Adipose tissue (tissue), 3 donors: ENCODE measurements around the gene CDC42EP4. TPM values are rescaled to one million over a fixed set of nuclear protein-coding genes. Genes with fewer than 3 reads are reported as not detected.
A peak's percentile ranks its signal among the peaks of the same experiment; 100 is the strongest.
"Not testable (repeated sequence)": the region's sequence is repeated elsewhere in the genome, so short reads cannot be mapped to it uniquely, and the experiment has no call there.

ENCODE experiments used
- H3K27ac ChIP-seq: one replicate; pipeline ENCODE4 v1.5.1; 2013; ENCODE audit warnings: low read depth, low read length
- WGBS, 3 donors: extraction: QIAGEN DNeasy Blood & Tissue Kit; methylation state at CpG; one replicate each; pipeline ENCODE4 v1.1.7; 2013; 5-methylcytosine and 5-hydroxymethylcytosine counted together
- polyA plus RNA-seq, 3 donors: library from polyadenylated mRNA; stranded (reverse); fragments of 200-250 nt; gene quantifications; one replicate each; pipeline ENCODE4 v1.2.3, GENCODE V29; 2013
- donor health status: healthy with polysubstance abuse.
- donor health status: Bipolar disorder and iron deficiency.
- donor health status: healthy.

Gene CDC42EP4
- polyA plus RNA-seq, 3 donors: 52.6 to 302 (median 138) TPM

GRCh38 chr17:73327676-73328075 is 15.9 kb upstream of the CDC42EP4 start:
- 92 to 95% (median 94%) methylated on average over 7 of the region's 7 CpGs for WGBS, 3 donors
- H3K27ac ChIP-seq: no peak overlapping the region

- H3K27ac ChIP-seq: no peak overlapping the region
- WGBS, 3 donors: 31 to 57% (median 32%) methylated on average over 4 of the region's 4 CpGs
Measured at GRCh38 chr17:73325527-73325842, 13.7 kb upstream of the CDC42EP4 start.

GRCh38 chr17:73324711-73325526 is 13.1 kb upstream of the CDC42EP4 start:
- H3K27ac ChIP-seq: no peak overlapping the region
- 51 to 65% (median 58%) methylated on average over 17 of the region's 17 CpGs for WGBS, 3 donors

GRCh38 chr17:73324160-73324475 is 12.3 kb upstream of the CDC42EP4 start:
- H3K27ac ChIP-seq: no peak overlapping the region
- WGBS, 3 donors: 49 to 54% (median 50%) methylated on average over 9 of the region's 9 CpGs

- no peak overlapping the region for H3K27ac ChIP-seq
- 48 to 59% (median 49%) methylated on average over 5 of the region's 5 CpGs for WGBS, 3 donors
Measured at GRCh38 chr17:73323409-73324159, 11.8 kb upstream of the CDC42EP4 start.

GRCh38 chr17:73320601-73321264 is 8.9 kb upstream of the CDC42EP4 start:
- H3K27ac ChIP-seq: no peak overlapping the region
- 58 to 81% (median 71%) methylated on average over 6 of the region's 6 CpGs for WGBS, 3 donors

- 84 to 96% (median 93%) methylated on average over 3 of the region's 3 CpGs for WGBS, 3 donors
- no peak overlapping the region for H3K27ac ChIP-seq
Measured at GRCh38 chr17:73319766-73320165, 8.0 kb upstream of the CDC42EP4 start.

- 66 to 76% (median 69%) methylated on average over 5 of the region's 5 CpGs for WGBS, 3 donors
- H3K27ac ChIP-seq: no peak overlapping the region
Measured at GRCh38 chr17:73318836-73319235, 7.0 kb upstream of the CDC42EP4 start.

GRCh38 chr17:73318427-73318813 is 6.6 kb upstream of the CDC42EP4 start:
- 93 to 95% (median 94%) methylated on average over 8 of the region's 8 CpGs for WGBS, 3 donors
- no peak overlapping the region for H3K27ac ChIP-seq

- WGBS, 3 donors: 64 to 78% (median 78%) methylated on average over 9 of the region's 9 CpGs
- H3K27ac ChIP-seq: no peak overlapping the region
Measured at GRCh38 chr17:73317513-73318426, 6.0 kb upstream of the CDC42EP4 start.

GRCh38 chr17:73316919-73317505 is 5.2 kb upstream of the CDC42EP4 start:
- 47 to 58% (median 54%) methylated on average over 8 of the region's 8 CpGs for WGBS, 3 donors
- no peak overlapping the region for H3K27ac ChIP-seq

GRCh38 chr17:73315471-73315870 is 3.7 kb upstream of the CDC42EP4 start:
- 58% methylated on average over 5 of the region's 5 CpGs for WGBS, 3 donors

GRCh38 chr17:73313526-73314127 is 1.8 kb upstream of the CDC42EP4 start:
- 75 to 83% (median 76%) methylated on average over 8 of the region's 8 CpGs for WGBS, 3 donors
- no peak overlapping the region for H3K27ac ChIP-seq

More at GRCh38 chr17:73315471-73315870, 3.7 kb upstream of the CDC42EP4 start:
- no peak overlapping the region for H3K27ac ChIP-seq

- H3K27ac ChIP-seq: not testable (repeated sequence)
- 77 to 81% (median 78%) methylated on average over 11 of the region's 11 CpGs for WGBS, 3 donors
Measured at GRCh38 chr17:73312887-73313286, 1.1 kb upstream of the CDC42EP4 start.

GRCh38 chr17:73311428-73311780 is 397 bp downstream of the CDC42EP4 start:
- 0 to 1% (median 0%) methylated on average over 36 to 38 of the region's 38 CpGs for WGBS, 3 donors
- peak overlapping the region; percentile 79 for H3K27ac ChIP-seq

- peak overlapping the region; percentile 60 for H3K27ac ChIP-seq
- WGBS, 3 donors: 4 to 14% (median 14%) methylated on average over 21 of the region's 21 CpGs
Measured at GRCh38 chr17:73309727-73310596, 1.8 kb downstream of the CDC42EP4 start.

GRCh38 chr17:73308959-73309358 is 2.8 kb downstream of the CDC42EP4 start:
- WGBS, 3 donors: 29 to 70% (median 65%) methylated on average over 5 of the region's 5 CpGs
- H3K27ac ChIP-seq: not testable (repeated sequence)
